Neural cell (in vitro differentiated cells): Measurements from ENCODE around the gene SIGLEC10. TPM values are rescaled to one million over a fixed set of nuclear protein-coding genes. Genes with fewer than 3 reads are reported as not detected.

Experiments used
- polyA plus RNA-seq: library from polyadenylated mRNA; depleted of rRNA; stranded (reverse); fragments of >200 nt; gene quantifications from 2 replicates; pipeline ENCODE4 v1.2.3, GENCODE V29; 2014
- small RNA-seq, 3 experiments: library from RNA; depleted of rRNA; stranded (forward); fragments of <200 nt; gene quantifications; one replicate each; pipeline ENCODE3, GENCODE V24; 2012

SIGLEC10 gene
- polyA plus RNA-seq, 1 donor from 2014 or later = not detected

Small RNA genes lying within 50 kb of the gene (small RNA-seq; reads per million reads assigned to genes)
- gene AC020914.5 = 0 reads per million in 3 experiments

Other genes with a start within 250 kb of the SIGLEC10 start
- not detected in 2 replicates for gene CD33, start 192.6 kb downstream of the SIGLEC10 start, polyA plus RNA-seq
- gene SIGLECL1, start 166.6 kb downstream of the SIGLEC10 start, polyA plus RNA-seq = not detected in 2 replicates
- 13.5 and 18.3 TPM in 2 replicates for gene IGLON5, start 106.0 kb downstream of the SIGLEC10 start, polyA plus RNA-seq
- 1.5 and 2.3 TPM in 2 replicates for gene VSIG10L, start 75.5 kb downstream of the SIGLEC10 start, polyA plus RNA-seq
- gene ETFB, start 51.3 kb downstream of the SIGLEC10 start, polyA plus RNA-seq = 361 and 383 TPM in 2 replicates
- gene CLDND2, start 48.6 kb downstream of the SIGLEC10 start, polyA plus RNA-seq = not detected in 2 replicates
- gene NKG7, start 45.0 kb downstream of the SIGLEC10 start, polyA plus RNA-seq = not detected in 2 replicates
- gene LIM2, start 29.7 kb downstream of the SIGLEC10 start, polyA plus RNA-seq = not detected in 2 replicates
- not detected in 2 replicates for gene C19orf84, start 27.1 kb downstream of the SIGLEC10 start, polyA plus RNA-seq
- not detected in 2 replicates for gene SIGLEC8, start 40.8 kb upstream of the SIGLEC10 start, polyA plus RNA-seq
- gene CEACAM18, start 60.9 kb upstream of the SIGLEC10 start, polyA plus RNA-seq = not detected in 2 replicates
- not detected in 2 replicates for gene SIGLEC12, start 84.2 kb upstream of the SIGLEC10 start, polyA plus RNA-seq
- gene SIGLEC6, start 114.0 kb upstream of the SIGLEC10 start, polyA plus RNA-seq = not detected in 2 replicates
- gene ZNF175, start 153.6 kb upstream of the SIGLEC10 start, polyA plus RNA-seq = 10.9 and 20.6 TPM in 2 replicates
- not detected in 2 replicates for gene SIGLEC5, start 212.8 kb upstream of the SIGLEC10 start, polyA plus RNA-seq
- not detected in 2 replicates for gene SIGLEC14, start 229.2 kb upstream of the SIGLEC10 start, polyA plus RNA-seq